Cortex of kidney (tissue), 1 donor: ENCODE results near the gene DUSP7.

Source experiments
- DNase-seq: peaks from one replicate; lab custom pipeline; 2025; lab: John Stamatoyannopoulos, UW

Gene DUSP7

GRCh38 chr3:52068730-52069129, 12.4 kb upstream of the DUSP7 start:
- no peak for DNase-seq

GRCh38 chr3:52068055-52068571, 11.7 kb upstream of the DUSP7 start:
- no peak for DNase-seq

GRCh38 chr3:52067526-52067925, 11.2 kb upstream of the DUSP7 start:
- DNase-seq: no peak

GRCh38 chr3:52067046-52067445, 10.7 kb upstream of the DUSP7 start:
- no peak for DNase-seq

GRCh38 chr3:52065264-52065756, 8.9 kb upstream of the DUSP7 start:
- DNase-seq: no peak

GRCh38 chr3:52064561-52064960, 8.2 kb upstream of the DUSP7 start:
- DNase-seq: no peak

GRCh38 chr3:52063026-52063723, 6.8 kb upstream of the DUSP7 start:
- no peak for DNase-seq

GRCh38 chr3:52062505-52062904, 6.1 kb upstream of the DUSP7 start:
- no peak for DNase-seq

- no peak for DNase-seq
Measured at GRCh38 chr3:52061121-52061910, 4.9 kb upstream of the DUSP7 start.

GRCh38 chr3:52059781-52060180, 3.4 kb upstream of the DUSP7 start:
- no peak for DNase-seq

- DNase-seq: no peak
Measured at GRCh38 chr3:52057812-52058495, 1.6 kb upstream of the DUSP7 start.

GRCh38 chr3:52056968-52057811, 819 bp upstream of the DUSP7 start:
- DNase-seq: peak; percentile 62

- no peak for DNase-seq
Measured at GRCh38 chr3:52055537-52056351, 627 bp downstream of the DUSP7 start.

GRCh38 chr3:52054661-52055511, 1.5 kb downstream of the DUSP7 start:
- no peak for DNase-seq

- DNase-seq: no peak
Measured at GRCh38 chr3:52053307-52054304, 2.8 kb downstream of the DUSP7 start.

GRCh38 chr3:52052831-52053306, 3.5 kb downstream of the DUSP7 start:
- no peak for DNase-seq

GRCh38 chr3:52051444-52051843, 4.9 kb downstream of the DUSP7 start:
- DNase-seq: no peak

- DNase-seq: no peak
Measured at GRCh38 chr3:52050571-52050970, 5.8 kb downstream of the DUSP7 start.
